ENCODE data around the gene S100A8. TPM values are rescaled to one million over a fixed set of nuclear protein-coding genes. Genes with fewer than 3 reads are reported as not detected.

Gene S100A8
- total and polyA plus RNA-seq, 7 donors: 14.2 to 109 (median 82.2) TPM; not detected in 1

DNA sequence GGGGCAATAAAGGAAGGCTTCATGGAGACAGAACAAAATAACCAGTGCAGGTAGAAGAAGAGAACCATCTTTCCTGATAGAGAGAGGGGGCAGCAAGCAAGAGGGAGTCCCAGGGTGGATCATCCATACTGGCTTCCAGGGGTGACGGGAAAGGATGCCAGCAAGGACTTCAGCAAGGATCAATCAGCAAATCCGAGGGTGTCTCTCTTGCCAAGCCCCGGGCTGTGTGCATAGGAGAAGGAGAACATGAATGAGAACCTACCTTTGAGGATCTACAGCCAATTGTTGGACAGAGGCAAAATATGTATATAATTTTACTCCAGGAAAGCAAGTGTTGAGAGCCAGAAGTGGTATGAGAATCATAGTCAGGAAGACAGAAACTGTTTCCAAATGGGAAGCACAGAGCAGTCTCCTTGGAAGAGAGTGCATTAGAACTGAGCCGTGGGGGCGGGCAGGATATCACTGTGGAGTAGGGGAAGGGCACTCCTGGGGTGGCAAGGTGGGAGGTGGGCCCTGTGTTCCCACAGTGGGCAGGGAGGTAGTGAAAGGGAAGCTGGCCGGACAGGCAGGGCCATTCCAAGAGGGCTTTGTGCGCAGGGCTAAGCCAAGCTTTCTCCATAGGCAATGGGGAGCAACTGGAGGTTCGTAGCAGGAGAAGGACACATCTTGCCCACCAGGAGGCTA lies 34.3 kb downstream of the S100A8 start:
- no peaks in the 10 kb centered on the region for H3K9me3 ChIP-seq
- H3K27me3 ChIP-seq: peaks cover 0 to 3% (median 0%) of the 10 kb centered on the region in 3 donors
- TF ChIP-seq POLR2A (IDR thresholded peaks at IDR 0.05) (no peak), EP300 (IDR thresholded peaks at IDR 0.05) (no peak), POLR2AphosphoS5 (IDR thresholded peaks at IDR 0.05) (no peak)
- TF ChIP-seq, protein P1, sequence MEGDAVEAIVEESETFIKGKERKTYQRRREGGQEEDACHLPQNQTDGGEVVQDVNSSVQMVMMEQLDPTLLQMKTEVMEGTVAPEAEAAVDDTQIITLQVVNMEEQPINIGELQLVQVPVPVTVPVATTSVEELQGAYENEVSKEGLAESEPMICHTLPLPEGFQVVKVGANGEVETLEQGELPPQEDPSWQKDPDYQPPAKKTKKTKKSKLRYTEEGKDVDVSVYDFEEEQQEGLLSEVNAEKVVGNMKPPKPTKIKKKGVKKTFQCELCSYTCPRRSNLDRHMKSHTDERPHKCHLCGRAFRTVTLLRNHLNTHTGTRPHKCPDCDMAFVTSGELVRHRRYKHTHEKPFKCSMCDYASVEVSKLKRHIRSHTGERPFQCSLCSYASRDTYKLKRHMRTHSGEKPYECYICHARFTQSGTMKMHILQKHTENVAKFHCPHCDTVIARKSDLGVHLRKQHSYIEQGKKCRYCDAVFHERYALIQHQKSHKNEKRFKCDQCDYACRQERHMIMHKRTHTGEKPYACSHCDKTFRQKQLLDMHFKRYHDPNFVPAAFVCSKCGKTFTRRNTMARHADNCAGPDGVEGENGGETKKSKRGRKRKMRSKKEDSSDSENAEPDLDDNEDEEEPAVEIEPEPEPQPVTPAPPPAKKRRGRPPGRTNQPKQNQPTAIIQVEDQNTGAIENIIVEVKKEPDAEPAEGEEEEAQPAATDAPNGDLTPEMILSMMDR (IDR thresholded peaks at IDR 0.05): no peak
- no peak overlapping the region for H3K27ac ChIP-seq
- H3K4me1 ChIP-seq: no peaks in the 10 kb centered on the region
- intact Hi-C loops (cut with DNase I): no loop called here
- DNase-seq: no peak
- H3K36me3 ChIP-seq: no peaks in the 10 kb centered on the region
- 90 to 91% methylated on average over 8 of the region's 8 CpGs for WGBS, 2 donors
- H3K4me3 ChIP-seq: no peak overlapping the region

DNA sequence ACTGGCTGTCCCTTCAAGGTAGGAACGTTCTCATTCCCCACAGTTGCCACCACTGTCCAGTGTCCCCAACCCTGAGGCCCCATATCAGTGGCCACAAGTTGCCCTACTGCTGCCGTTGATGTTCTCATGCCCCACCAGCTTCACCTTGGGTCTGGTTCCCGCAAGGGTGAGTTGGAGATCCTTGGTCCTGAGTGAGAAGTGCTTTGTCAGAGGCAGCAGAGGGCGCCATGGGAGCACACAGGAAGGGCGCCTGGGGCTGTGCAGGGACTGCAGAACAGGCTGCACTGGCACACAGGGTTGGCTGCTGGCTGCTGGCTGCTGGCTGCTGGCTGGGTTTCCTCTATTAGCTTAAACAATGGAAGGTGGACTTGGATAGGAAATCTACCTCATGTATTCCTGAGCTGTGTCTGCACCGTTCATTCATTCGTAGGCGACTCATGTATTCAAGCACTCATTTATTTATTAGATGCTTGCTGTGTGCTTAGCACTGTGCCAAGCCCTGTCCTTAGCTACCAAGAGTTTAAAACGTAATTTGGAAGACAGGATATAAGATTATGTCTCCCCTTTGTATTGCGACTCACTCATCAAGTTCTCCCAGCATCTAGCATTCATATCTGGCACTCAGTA lies 35.3 kb downstream of the S100A8 start:
- Histone ChIP-seq H3K27me3 (peaks cover 0 to 13% (median 0%) of the 10 kb centered on the region in 3 donors), H3K4me3 (no peak overlapping the region), H3K27ac (no peak overlapping the region), H3K36me3 (no peaks in the 10 kb centered on the region), H3K9me3 (no peaks in the 10 kb centered on the region), H3K4me1 (no peaks in the 10 kb centered on the region)
- 40 to 54% methylated on average over 10 of the region's 10 CpGs for WGBS, 2 donors
- intact Hi-C loops (cut with DNase I): no loop called here
- TF ChIP-seq POLR2A (IDR thresholded peaks at IDR 0.05): no peak
- TF ChIP-seq, protein P1 (IDR thresholded peaks at IDR 0.05): peak in 2 of 4 experiments; percentile 8 to 13
- DNase-seq: no peak

DNA sequence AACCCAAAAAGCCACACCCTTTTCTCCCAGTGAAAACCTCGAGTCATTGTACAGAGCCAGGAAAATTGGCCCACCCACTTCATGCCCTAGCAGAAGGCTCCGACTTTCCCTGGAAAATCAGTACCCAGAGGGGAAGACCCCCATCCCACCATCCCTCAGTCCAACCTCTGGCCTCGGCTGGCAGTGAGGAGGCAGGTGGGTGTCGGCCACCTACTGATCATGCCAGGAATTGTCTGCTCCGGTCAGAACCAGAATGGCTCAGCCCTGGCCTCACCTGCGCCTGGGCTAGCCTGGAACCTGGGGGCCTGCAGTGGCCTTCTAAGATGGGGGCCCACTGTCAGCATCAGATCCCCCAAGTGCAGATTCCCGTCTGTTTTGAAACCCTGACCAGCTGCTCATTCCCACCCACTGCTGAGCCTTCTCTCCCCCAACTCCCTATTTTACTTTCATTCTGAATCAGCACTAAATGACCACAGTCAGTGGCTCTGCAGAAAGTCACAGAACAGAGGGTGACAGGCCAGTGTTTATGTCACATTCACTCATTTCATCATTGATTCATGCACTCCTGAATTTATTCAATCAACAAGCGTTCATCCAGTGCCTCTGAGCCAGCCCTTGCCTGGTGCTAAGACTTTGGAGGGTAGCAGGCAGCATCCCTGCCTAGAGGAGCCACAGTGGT lies 36.2 kb downstream of the S100A8 start:
- Histone ChIP-seq H3K4me3 (no peak overlapping the region), H3K27ac (no peak overlapping the region), H3K9me3 (no peaks in the 10 kb centered on the region), H3K27me3 (peaks cover 0 to 18% (median 0%) of the 10 kb centered on the region in 3 donors), H3K36me3 (no peaks in the 10 kb centered on the region), H3K4me1 (no peaks in the 10 kb centered on the region)
- no peak for TF ChIP-seq EP300 (IDR thresholded peaks at IDR 0.05)
- no peak for TF ChIP-seq POLR2AphosphoS5 (IDR thresholded peaks at IDR 0.05)
- DNase-seq: no peak
- intact Hi-C loops (cut with DNase I): no loop called here
- 39 to 67% methylated on average over 8 of the region's 8 CpGs for WGBS, 2 donors

DNA sequence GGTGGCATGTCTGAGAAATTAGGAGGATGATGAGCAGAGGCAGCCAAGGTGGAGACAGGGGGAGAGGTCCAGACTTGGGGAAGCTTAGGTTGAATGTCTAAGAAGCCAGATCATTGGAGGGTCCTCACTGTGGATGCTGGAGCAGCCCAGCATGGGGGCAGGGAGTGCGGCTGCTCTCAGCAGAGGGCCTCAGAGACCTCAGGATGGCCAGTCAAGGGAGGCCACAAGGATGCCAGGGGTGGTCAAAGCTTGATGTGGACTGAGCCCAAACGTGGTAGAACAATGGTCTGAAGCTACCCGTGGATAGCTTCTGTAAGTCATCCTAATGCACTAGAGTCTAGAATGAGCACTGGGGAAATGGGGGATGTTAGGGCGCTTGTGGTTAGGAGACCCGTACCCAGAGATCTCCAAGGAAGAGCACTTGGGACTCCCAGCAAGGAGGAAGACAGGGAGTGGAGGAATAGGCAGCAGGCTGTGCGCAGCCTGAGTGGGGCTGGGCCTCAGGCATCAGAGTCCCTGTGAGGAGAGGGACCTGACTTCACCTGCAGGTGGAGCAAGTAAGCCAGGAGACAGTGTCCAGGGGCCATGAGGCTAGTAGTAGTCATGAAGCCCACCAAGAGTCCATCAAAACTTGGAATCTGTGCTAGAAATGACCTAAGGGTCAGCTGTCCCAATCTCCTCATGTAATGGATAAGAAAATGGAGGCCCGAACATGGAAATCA lies 37.5 kb downstream of the S100A8 start:
- intact Hi-C loops (cut with DNase I): no loop called here
- no peak for DNase-seq
- no peak overlapping the region for H3K4me3 ChIP-seq
- H3K9me3 ChIP-seq: no peaks in the 10 kb centered on the region
- TF ChIP-seq EP300 (IDR thresholded peaks at IDR 0.05): no peak
- no peaks in the 10 kb centered on the region for H3K36me3 ChIP-seq
- peaks cover 0 to 24% (median 0%) of the 10 kb centered on the region in 3 donors for H3K27me3 ChIP-seq
- no peaks in the 10 kb centered on the region for H3K4me1 ChIP-seq
- 74 to 82% methylated on average over 7 of the region's 7 CpGs for WGBS, 2 donors
- no peak overlapping the region for H3K27ac ChIP-seq

DNA sequence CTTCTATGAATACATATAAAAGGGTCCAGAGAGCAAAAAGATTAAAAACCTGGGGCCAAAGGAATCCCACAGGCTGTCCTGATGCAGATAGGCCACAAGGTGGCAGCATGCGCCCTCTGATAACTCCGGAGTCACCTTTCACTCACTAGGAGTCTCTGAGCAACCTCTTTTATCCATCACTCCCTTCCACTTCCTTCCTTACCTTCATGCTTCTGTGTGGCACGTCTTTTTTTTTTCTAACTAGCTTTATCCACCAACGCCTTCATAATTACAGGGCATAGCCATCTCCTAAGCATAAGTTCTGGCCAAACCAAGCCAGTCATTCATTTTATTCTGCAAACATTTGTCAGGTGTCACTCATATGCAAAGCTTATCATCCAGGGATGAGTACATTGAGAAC lies 38.4 kb downstream of the S100A8 start:
- WGBS, 2 donors: 0% methylated on average over 4 of the region's 4 CpGs
- no peaks in the 10 kb centered on the region for H3K36me3 ChIP-seq
- no peaks in the 10 kb centered on the region for H3K4me1 ChIP-seq
- no peak overlapping the region for H3K4me3 ChIP-seq
- peak in 1 of 4 donors; percentile 7 for TF ChIP-seq POLR2AphosphoS5 (IDR thresholded peaks at IDR 0.05)
- no peak for TF ChIP-seq POLR2A (IDR thresholded peaks at IDR 0.05)
- TF ChIP-seq, protein P1 (IDR thresholded peaks at IDR 0.05): peak; percentile 67 to 87 (median 82)
- no peak for TF ChIP-seq EP300 (IDR thresholded peaks at IDR 0.05)
- intact Hi-C loops (cut with DNase I): loop anchor here (1.0 kb wide), 1 partner anchor 143 kb away; no protein-coding TSS in a partner anchor
- H3K27ac ChIP-seq: no peak overlapping the region
- H3K27me3 ChIP-seq: peaks cover 0 to 32% (median 0%) of the 10 kb centered on the region in 3 donors
- DNase-seq: peak; percentile 84
- H3K9me3 ChIP-seq: no peaks in the 10 kb centered on the region
